T-helper 9 cell (primary cell): ENCODE data around the gene QSOX2.
"Not testable (repeated sequence)": the region's sequence is repeated elsewhere in the genome, so short reads cannot be mapped to it uniquely, and the experiment has no call there.

Source experiments
- DNase-seq: peaks from one replicate; pipeline ENCODE4 v3.0.0-alpha.2; 2020

QSOX2 gene

DNA sequence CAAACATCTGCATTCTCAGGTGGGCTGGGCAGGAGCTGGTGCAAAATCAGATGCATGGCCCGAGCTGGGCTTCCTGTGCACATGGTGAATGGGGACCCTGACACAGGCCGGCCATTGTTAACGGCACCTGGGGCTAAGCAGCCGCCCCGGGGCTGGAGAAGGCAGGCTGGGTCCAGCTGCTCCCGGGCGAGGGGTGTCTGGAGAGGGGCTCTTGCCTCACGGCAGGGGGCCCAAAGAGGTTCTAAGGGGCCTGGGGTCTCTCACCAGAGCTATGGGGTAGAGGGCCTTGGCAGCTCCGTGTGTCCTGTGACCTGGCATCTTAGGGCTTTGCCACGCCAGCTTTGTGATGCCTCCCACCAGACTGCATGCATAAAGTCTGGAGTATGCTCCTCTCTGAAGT lies 5.1 kb upstream of the QSOX2 start:
- DNase-seq, result no peak

DNA sequence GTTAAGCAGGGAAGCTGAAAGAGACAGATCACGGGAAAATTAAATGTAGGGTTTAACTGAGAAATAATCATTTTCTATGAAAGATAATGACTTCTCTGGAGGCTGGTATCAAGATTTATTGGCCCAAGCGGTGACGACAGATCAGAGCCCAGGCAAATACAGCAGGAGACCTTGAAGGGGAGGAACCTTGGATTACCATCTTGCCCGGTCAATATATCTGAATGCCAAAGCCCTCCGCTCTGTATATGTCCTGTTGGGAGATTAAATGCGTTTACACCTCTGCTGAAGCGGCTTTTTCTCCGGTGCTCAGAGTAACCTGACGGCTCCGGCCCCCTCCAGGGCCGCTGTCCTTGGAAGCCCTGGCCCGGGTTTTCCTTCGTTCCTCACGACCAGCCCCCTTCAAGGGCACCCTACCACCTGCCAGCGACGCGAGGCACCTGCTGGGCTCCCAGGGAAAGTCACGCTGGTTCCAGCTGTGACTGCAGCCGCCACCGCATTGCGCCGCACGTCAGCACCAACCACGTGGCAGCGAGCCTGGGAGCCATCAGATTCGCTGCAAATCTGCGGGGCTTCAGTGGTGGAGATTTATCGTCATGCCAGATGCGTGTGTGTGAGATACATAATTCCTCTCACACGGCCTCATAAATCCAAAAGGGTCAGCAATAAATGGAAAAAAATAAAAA lies 4.4 kb upstream of the QSOX2 start:
- no peak for DNase-seq

DNA sequence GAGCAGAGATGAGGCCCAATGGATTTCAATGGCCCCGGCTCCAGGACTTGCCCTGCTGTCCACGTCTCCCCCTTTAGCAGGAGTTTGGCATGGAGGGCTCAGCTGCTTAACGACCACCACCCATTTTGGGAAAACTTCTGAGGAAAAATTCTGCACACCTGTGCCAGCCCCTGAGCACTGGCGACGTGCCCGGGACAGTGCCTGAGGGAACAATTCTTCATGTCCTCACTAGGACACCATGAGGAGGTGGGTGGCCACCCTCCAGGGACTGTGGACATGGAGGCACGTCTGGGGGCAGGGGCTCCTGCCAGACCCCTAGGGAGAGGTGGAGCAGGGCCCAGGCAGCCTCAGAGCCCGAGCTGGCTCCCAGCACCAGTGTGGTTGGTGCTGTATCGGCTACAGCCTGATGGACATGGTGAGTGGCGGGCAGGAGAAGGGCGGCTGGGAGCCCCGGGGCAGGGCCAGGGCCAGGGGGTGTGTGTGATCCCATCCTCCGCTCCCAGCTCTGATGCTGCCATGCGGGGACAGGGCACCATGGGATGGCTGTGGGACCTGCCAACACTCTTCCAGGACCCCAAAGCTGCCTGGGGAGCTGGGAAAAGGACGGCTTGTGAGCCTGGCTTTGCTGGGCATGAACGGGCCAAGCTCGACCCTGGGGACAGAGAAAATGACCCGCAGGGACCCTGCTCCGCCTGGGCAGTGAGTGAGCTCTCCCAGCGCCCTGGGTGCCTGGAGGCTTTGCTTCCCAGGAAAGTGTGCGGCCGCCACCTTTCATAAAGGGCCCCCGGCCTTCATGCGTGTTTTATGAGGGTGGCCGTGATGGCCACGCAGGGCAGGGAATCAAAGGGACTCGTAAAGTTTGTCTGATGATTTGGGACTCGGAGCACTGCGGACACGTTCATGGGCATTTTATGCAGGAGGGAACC lies 3.6 kb upstream of the QSOX2 start:
- DNase-seq, result no peak

DNA sequence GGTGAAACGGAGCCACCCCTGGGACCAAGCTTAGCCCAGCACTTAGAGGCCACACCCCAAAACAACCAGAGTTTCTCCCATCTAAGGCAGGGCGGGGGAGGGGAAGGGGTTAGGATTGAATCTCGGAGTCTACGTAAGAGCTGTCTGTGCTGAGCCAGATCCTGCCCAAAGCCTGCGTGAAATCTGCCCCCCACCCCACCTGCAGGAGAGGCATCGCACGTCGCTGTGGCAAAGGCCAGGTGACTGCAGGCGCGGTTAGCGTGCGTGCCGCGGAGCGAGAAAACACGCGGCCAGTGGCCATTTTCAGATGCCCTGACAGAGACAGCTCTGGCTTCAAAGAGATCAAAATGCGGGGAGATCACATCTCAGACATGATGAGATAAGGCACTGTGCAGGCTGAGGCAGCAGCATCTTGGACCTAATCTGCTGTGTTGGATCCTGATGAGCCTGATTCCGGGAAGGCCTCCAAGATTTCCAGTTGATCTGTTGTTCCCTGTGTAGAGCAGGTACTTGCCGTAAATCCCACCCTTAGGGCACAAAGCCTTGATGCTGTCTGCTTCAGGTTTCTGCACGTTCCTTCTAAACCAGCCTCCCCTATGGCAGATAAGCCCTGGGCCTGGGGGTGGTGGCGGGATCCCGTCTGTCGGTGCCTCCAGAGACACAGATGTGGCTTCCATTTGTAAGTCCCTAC lies 2.5 kb upstream of the QSOX2 start:
- DNase-seq, result no peak

DNA sequence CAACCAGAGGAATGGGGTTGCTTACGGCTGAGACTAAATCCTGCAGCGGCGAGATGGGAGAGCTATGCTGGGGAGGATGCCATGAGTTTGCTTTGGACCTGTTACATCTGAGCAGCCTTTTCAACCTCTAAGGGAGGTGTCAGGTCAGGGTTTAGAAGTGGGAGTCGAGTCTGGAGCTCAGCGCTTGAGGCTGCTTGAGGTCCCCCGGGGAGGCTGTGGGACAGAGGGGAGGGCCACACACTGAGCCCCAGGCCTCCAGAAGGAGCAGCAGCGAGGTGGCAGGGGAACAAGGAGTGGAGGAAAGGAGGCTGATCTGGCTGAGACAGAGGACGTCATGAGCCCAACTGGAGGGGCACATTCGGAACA lies 1.9 kb upstream of the QSOX2 start:
- DNase-seq, result no peak

DNA sequence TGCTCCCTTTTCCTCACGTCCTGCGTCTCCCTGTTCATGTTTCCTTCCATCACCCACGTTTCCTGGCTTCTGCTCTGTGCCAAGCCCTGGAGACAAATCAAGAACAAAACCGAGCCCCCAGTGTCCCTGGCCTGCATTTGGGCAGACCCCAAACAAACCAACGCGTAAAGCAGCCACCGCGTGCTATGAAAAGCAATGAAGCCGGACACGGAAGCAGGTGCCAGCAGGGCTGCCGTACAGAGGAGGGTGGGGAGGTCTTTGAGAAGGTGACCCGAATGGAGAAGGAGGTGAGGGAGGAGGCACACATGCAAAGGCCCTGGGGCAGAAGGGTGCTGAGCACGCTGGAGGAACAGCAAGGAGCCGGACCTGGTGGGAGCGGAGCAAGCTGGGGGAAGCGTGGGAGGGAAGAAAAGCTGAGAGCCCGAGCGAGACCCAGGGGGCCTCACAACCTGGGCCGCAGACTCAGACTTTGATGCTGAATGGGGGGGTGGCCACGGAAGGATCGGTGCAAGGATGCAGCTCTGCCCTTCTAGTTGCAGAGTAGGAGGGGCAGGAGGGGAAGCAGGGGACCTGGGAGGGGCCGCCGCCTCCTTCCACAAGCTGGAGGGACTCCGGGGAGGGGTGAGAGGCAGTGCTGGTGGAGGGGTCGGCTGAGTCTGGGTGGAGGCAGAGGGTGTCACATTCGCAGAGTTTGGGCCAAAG lies 1.4 kb upstream of the QSOX2 start:
- no peak for DNase-seq

DNA sequence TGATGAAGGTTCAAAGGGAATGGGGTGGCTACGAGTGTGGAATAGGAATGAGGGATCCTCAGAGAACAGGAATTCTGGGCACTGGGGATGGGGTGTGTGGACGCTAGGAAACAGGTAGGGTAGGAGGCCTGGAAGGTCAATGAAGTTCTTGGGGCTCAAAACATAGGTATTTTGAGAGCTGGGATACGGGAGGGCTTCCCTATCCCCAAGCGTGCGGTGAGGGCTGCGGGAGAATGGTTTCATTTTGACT lies 718 bp downstream of the QSOX2 start:
- DNase-seq, result no peak

DNA sequence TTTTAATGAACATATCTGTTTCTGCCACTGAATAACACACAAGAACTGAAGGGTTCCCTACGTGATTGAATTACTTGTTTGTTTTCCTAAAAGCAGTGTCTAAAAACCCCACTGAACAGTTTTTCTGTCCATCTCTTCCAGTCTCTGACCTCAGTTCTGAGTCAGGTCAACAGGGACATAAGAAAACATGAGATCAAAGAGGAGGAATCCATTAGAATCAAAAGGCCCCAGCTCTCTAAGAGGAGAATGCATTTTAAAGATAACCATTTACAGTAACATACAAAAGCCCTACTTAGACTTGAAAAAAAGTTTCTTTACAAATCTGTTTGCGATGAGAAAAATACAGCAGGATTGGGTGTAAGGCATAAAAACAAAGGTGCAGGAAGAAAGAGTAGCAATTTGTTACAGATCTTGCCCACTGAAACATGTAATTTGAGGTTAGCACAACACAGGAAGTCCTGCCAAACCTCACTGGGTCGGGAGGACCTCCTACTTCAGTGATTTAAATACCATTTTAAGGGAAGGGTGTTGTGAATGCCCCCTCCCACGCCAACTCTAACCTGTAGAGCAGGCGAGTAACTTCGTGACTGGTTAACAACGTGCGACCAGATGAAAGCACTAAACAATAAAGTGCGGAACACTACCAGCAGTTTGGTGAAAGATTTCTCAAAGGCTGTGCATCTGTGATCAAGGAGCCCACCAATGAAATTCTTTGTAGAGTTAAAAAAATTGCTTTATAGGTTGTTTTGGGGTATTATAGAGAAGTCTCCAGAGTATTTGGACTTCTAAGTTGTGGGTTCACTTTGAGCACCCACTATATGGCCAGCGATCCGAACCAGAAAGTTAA lies 1.3 kb downstream of the QSOX2 start:
- DNase-seq, result no peak

DNA sequence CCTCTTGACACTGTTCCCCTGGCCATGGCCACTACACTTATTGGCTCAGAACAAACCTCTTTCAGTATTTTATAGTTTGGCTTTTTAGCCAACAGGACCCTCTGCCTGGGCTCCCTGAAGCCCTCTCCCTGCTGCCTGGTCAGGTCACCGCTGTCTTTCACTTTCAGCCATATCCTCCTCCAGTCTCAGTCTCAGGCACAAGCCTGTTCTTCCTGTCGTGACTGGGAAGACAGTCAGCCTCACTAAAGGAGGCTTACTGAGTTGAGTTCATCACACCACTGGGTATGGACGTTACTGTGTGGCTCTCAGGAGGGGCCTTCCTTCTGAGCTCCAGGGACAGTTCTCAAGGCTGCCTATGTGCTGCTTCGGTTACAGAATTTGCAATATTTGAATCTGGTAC lies 2.0 kb downstream of the QSOX2 start:
- no peak for DNase-seq

DNA sequence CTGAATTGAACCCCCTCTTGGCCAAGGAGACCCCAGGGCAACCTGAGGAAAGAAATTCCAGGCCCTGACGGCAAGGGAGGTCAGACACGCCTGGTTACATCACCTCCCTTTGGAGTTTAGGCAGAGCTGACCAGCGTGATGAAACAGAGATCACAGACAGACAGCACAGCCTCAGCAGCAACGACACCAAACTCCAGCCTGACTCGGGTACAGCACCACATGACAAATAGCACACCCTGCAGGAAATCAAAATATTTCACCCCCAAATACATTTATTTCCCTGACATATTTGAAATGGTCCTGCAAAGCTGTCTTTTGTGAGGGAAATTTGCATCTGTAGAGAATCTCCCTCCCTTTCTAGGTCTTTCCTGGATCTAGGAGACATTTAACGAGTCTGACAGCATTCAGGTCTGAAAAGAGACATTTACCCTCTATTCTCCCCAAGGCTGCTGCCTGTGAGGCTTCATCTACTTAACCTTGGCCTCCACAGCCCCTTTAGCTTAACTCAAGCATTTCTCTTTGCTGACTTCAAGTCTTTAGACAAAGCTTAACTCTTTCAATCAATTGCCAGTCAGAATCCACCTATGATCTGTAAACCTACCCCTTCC lies 2.6 kb downstream of the QSOX2 start:
- no peak for DNase-seq

DNA sequence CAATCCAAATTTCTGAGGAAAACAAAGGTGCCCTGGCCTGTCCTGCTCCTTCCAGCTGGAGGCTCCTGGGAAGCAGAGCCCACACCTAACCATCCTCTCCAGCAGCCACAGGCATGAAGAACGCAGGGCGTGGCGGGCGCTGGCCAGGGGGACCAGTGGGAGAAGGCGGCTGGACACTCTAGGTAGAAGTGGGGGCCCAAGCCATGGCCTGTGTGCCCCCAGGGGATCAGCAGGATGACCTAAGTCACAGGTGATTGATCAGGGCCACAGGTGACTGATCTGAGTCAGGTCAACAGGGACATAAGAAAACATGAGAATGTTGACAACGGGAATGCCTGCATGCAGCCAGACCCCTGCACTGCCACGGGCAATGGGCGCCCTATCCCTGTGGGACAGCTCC lies 3.4 kb downstream of the QSOX2 start:
- no peak for DNase-seq

DNA sequence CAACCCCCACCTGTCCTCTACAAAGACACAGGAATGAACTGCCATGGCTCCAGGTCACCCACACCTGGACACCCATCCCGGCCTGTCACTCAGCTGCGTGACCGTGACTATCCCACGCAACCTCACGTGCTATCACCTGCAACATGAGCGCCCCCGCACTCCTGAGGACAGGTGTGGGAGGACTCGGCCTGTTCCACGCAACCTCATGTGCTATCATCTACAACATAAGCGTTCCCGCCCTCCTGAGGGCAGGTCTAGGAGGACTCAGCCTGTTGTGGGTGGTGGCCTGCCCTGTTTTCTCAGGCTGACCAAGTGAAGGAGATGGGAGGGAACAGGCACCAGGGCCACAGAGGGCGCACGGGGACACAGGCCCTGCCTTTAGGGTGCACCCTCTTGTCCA lies 4.1 kb downstream of the QSOX2 start:
- DNase-seq, result no peak

DNA sequence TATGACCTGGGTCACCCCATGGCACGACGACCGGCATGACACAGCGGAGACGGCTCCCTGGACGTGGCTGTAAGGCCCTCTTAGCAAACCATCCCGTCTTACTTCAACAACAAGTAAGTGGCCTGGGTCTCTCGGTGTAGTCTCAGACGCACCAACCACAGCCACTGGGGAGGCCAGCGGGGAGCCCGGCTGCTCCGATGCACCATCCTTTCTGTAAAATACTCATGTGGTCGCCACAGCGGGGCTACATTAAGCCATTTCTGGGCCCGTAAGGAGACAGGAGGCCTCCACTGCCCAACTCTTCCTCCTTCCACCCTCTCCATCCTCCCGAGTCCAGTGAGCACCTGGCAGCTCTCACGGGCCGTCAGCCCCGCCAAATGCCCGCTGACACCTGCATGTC lies 4.7 kb downstream of the QSOX2 start:
- DNase-seq, result no peak

DNA sequence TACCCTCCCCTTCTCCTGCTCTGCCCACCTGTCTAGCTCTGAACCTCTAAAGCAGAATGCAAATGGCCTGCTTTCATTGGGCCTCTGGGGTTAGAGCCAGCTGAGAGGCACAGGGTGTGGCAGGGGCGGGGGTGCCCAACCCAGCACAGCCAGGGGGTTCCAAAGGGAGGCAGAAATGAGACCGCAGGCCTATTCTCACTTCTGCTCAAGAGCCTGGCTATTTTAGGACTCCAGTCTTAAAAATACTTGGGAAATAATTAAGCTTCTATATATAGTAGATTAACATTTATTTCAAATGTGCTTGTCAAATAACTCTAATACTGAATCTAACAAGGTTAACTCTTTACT lies 5.7 kb downstream of the QSOX2 start:
- DNase-seq, result no peak

DNA sequence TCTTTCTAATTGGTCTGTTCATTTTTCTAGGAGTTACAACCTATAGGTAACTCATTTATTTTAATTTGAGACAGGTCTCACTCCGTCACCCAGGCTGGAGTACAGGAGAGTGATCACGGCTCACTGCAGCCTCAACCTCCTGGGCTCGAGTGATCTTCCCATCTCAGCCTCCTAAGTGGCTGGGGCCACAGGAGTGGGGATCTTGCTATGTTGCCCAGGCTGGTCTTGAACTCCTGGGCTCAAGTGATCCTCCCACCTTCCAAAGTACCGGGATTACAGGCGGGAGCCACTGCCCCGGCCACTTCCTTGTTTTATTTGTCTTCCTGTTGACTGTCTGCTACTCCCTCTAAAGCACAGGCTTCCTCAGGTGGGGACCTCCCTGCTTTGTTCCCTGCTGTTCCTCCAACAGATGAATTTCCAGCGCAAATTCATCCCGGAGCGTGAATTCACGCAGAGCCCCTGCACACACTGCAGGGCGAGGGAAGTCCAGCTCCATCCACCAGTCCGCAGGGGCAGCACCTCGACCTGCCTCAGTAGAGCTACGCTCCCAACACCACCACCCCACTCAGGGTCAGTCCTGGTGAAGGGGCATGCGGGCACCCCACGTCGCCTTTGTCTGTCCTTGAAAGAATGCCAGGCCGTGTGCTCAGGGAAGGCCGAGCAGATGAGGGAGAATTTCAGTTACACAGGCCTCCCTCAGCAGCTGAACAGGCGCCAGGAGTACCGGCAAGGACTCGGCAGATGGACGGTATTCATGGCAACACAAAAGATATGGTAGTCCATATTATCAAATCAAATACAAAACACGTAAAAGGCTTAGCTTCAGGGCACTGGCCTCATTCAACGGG lies 6.3 kb downstream of the QSOX2 start:
- DNase-seq, result no peak

DNA sequence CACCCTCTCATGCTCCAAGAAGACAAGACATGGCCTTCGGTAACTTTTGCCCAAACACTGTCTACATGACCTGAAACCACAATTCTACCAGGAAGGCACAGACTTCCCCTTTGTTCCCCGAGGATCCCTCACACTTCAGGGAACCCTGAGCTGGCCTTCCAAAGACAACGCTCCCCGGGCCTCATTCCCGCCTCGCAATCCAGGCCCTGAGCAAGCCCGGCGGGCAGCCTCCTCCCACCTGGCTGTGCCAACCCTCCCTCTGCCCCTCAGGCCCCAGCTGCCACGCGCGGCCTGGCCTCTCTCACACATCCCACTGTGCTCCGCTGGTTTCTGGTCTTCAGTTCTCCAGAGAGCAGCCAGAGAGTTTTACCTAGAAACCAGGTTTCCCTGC lies 7.3 kb downstream of the QSOX2 start:
- DNase-seq, result no peak

DNA sequence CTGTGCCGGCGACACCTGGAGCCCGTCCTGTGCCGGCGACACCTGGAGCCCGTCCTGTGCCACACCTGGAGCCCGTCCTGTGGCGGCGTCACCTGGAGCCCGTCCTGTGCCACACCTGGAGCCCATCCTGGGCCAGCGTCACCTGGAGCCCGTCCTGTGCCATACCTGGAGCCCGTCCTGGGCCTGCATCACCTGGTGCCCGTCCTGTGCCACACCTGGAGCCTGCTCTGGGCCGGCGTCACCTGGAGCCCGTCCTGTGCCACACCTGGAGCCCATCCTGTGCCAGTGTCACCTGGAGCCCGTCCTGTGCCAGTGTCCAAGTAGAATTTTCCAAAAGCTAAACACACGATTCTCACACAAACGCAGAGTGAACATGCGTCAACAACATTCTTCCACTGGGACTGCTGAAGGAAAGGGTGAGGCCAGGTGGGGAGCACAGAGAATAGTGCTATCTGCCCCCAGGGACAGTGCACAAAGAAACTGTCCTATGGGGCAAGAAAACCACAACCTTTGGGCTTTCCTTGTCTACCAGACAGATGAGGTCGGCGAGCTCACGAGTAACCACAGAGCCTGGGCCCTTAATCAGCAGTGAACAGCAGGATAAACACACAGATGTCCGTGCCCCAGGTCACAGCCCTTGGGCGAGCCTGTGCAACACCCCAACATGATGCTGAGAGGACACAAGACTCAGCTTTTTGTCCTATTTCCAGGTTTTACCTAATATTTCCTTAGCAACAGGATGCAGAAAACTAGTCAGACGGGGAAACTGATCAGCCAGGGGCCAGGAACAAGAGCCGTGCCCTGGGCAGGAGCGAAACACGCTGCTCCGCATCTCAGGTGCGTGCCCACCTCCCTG lies 7.9 kb downstream of the QSOX2 start:
- no peak for DNase-seq

DNA sequence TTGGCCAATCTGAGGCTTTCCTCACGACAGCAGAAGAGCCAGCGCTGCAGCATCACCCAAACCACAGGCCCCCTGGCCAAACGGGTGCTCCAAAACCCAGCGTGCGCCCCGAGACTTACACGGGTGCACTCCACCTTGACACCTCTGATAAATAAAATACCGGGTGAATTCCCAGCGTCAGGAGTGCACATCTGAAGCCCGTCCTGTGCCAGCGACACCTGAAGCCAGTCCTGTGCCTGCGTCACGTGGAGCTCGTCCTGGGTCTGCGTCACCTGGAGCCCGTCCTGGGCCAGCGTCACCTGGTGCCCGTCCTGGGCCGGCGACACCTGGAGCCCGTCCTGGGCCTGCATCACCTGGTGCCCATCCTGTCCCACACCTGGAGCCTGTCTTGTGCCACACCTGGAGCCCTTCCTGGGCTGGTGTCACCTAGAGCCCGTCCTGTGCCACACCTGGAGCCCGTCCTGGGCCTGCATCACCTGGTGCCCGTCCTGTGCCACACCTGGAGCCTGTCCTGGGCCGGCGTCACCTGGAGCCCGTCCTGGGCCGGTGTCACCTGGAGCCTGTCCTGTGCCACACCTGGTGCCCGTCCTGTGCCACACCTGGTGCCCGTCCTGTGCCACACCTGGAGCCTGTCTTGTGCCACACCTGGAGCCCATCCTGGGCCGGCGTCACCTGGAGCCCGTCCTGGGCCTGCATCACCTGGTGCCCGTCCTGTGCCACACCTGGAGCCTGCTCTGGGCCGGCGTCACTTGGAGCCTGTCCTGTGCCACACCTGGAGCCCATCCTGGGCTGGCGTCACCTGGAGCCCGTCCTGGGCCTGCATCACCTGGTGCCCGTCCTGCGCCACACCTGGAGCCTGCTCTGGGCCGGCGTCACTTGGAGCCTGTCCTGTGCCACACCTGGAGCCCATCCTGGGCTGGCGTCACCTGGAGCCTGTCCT lies 8.9 kb downstream of the QSOX2 start:
- not testable (repeated sequence) for DNase-seq
